NCI-H774 (cell line): ENCODE measurements around the gene PERM1.
"Not testable (repeated sequence)": the region's sequence is repeated elsewhere in the genome, so short reads cannot be mapped to it uniquely, and the experiment has no call there.

ENCODE experiments used
- DNase-seq: peaks from one replicate; lab custom pipeline; 2025; lab: John Stamatoyannopoulos, UW

Gene PERM1

GRCh38 chr1:978835-979743, 2.8 kb downstream of the PERM1 start:
- DNase-seq, result no peak

GRCh38 chr1:978069-978834, 3.6 kb downstream of the PERM1 start:
- no peak for DNase-seq

- DNase-seq, result not testable (repeated sequence)
These were observed 5.1 kb downstream of the PERM1 start for GRCh38 chr1:976791-977190.

- DNase-seq, result no peak
These were observed 5.8 kb downstream of the PERM1 start for GRCh38 chr1:975896-976683.

GRCh38 chr1:975365-975764, 6.5 kb downstream of the PERM1 start:
- DNase-seq, result no peak

GRCh38 chr1:974687-975328, 7.1 kb downstream of the PERM1 start:
- DNase-seq, result no peak

GRCh38 chr1:974293-974640, 7.6 kb downstream of the PERM1 start:
- DNase-seq, result no peak

- DNase-seq, result no peak
These were observed 8.2 kb downstream of the PERM1 start for GRCh38 chr1:973459-974292.

GRCh38 chr1:972726-973458, 9.0 kb downstream of the PERM1 start:
- DNase-seq, result no peak

GRCh38 chr1:971751-972506, 10.0 kb downstream of the PERM1 start:
- DNase-seq, result no peak

- DNase-seq, result no peak
These were observed 10.7 kb downstream of the PERM1 start for GRCh38 chr1:970973-971730.

GRCh38 chr1:970242-970972, 11.5 kb downstream of the PERM1 start:
- DNase-seq, result no peak

GRCh38 chr1:969260-969855, 12.5 kb downstream of the PERM1 start:
- DNase-seq, result no peak

- DNase-seq, result no peak
These were observed 14.2 kb downstream of the PERM1 start for GRCh38 chr1:967466-968343.

- no peak for DNase-seq
These were observed 15.1 kb downstream of the PERM1 start for GRCh38 chr1:966704-967300.

GRCh38 chr1:966135-966703, 15.7 kb downstream of the PERM1 start, which contains the start of gene PLEKHN1:
Gene PLEKHN1 (plus strand): TSS chr1:966482. CDS start chr1:966532, 50 bp downstream.
- no peak for DNase-seq
